Fibroblast of villous mesenchyme (primary cell): ENCODE results near the gene ARF4. TPM values are rescaled to one million over a fixed set of nuclear protein-coding genes. Genes with fewer than 3 reads are reported as not detected.

Experiments used
- DNase-seq: peaks from one replicate; pipeline ENCODE4 v3.0.0-alpha.2; 2010; ENCODE audit warnings: low read depth
- H3K4me3 ChIP-seq: 2 replicates; pipeline ENCODE4 v1.5.1; 2011; ENCODE audit warnings: low read depth, mild to moderate bottlenecking, low read length
- CTCF ChIP-seq: IDR thresholded peaks from 2 replicates; pipeline ENCODE4 v1.5.1; 2012; ENCODE audit warnings: low read depth, mild to moderate bottlenecking, low read length; ENCODE audit not compliant: insufficient read depth
- total RNA-seq: library from RNA; depleted of rRNA; stranded (reverse); fragments of >200 nt; gene quantifications from 2 replicates; pipeline ENCODE4 v1.2.3, GENCODE V29; 2012

The ARF4 gene
- total RNA-seq, 1 donor: 531 TPM

DNA sequence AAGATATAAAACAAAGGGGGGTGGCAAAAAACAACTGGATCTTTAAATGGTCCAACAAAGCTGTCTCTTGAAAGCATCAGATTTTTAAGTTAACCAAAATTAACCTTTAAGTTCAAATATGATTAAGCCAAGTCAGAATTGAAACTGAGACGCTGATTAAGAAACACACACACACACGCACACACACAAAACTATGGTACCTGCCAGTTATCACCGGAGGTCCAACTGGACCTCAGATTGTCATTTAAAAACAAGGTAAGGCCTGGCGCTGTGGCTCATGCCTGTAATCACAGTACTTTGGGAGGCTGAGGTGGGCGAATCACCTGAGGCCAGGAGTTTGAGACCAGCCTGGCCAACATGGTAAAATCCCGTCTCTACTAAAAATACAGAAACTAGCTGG is 10.4 kb downstream of the ARF4 start:
- no peak for TF ChIP-seq CTCF
- DNase-seq: no peak
- H3K4me3 ChIP-seq: no peak overlapping the region

- H3K4me3 ChIP-seq: no peak overlapping the region
- DNase-seq: no peak
- no peak for TF ChIP-seq CTCF
Observed at GRCh38 chr3:57583544-57583943, 13.6 kb downstream of the ARF4 start.

DNA sequence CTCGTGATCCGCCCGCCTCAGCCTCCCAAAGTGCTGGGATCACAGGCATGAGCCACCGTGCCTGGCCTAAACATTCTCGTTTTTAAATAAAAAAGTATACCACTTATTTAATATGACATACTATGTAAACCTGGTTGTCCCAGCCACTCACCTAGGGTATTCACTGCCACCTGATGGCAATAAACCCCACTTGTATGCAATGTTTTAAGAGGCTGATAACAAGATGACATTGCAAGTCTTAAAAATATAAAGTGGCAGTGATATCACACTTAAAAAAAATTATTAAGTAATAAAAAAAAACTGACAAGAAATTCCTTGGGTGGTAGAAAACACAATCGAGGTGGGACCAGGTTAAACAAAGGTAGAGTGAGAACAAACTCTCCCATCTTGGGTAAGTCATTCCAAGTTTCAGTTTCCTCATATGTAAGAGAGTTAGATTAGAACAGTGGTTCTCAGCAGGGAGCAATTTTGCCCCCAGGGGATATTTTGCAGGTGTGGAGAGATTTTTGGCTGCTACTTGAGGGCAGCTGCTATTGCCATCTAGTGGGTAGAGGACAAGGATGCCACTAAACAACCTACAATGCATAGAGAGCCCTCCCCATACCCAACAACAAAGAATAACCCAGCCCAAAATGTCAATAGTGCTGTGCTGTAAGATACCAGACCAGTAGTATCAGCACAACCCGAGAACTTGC is 14.5 kb downstream of the ARF4 start:
- TF ChIP-seq CTCF: peak; percentile 19
- no peak overlapping the region for H3K4me3 ChIP-seq
- no peak for DNase-seq

GRCh38 chr3:57577801-57578200 is 19.3 kb downstream of the ARF4 start:
- TF ChIP-seq CTCF: no peak
- DNase-seq: no peak
- H3K4me3 ChIP-seq: no peak overlapping the region

- DNase-seq: no peak
- no peak overlapping the region for H3K4me3 ChIP-seq
- TF ChIP-seq CTCF: no peak
Observed at GRCh38 chr3:57575966-57576626, 21.0 kb downstream of the ARF4 start.

DNA sequence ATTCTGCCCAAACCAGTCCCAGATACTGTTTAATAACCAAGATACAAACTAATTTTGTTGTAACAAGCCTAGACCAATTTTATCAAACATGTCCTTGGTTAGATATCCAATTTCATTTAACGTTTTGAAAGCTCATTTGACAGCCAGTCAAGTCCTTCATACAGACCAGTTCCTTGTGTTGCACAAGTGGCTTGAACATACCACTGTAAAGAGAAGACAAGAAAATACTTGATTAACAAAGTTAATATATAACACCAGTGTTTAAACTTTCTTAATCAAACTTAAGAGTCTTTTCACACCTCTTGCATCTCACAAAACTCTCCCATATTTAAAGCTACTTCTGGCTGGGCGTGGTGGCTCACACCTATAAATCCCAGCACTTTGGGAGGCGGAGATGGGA is 25.0 kb downstream of the ARF4 start:
- TF ChIP-seq CTCF: no peak
- H3K4me3 ChIP-seq: no peak overlapping the region
- DNase-seq: no peak

DNA sequence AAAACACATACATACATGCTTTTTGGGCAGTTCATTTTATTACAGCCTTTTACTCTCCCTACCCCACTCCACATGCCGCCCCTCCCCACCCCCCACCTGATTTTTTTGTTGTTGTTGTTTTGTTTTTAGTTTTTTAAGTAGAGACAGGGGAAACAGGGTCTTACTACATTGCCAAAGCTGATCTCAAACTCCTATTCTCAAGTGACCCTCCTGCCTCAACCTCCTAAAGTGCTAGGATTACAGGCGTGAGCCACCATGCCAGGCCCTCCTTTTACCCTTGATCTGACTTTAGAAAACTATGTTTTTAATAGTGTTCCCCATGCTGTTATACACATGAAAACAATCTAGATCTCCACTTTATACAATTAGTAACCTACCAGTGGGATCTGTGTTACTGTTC is 26.3 kb downstream of the ARF4 start:
- H3K4me3 ChIP-seq: no peak overlapping the region
- TF ChIP-seq CTCF: no peak
- no peak for DNase-seq
